Measurements from ENCODE around the gene SF3B6.

DNA sequence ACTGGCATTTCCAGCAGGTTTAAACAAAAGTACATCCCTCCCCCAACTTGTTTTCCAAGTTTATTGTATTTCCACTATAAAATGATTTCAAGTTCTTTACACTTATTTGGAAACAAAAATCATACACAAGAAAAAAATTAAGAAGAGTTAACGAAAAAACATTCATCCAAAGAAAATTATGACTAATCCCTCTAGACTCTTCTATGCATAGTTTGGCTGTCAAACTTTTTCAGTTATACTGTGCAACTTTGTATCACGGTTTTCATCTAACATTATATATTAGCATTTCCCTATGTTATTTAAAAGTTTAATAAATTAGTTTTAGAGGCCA is 29.6 kb downstream of the SF3B6 start:
- TF ChIP-seq, protein P1, sequence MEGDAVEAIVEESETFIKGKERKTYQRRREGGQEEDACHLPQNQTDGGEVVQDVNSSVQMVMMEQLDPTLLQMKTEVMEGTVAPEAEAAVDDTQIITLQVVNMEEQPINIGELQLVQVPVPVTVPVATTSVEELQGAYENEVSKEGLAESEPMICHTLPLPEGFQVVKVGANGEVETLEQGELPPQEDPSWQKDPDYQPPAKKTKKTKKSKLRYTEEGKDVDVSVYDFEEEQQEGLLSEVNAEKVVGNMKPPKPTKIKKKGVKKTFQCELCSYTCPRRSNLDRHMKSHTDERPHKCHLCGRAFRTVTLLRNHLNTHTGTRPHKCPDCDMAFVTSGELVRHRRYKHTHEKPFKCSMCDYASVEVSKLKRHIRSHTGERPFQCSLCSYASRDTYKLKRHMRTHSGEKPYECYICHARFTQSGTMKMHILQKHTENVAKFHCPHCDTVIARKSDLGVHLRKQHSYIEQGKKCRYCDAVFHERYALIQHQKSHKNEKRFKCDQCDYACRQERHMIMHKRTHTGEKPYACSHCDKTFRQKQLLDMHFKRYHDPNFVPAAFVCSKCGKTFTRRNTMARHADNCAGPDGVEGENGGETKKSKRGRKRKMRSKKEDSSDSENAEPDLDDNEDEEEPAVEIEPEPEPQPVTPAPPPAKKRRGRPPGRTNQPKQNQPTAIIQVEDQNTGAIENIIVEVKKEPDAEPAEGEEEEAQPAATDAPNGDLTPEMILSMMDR (IDR thresholded peaks at IDR 0.05): no peak
- TF ChIP-seq EP300 (IDR thresholded peaks at IDR 0.05): no peak
- no peak for TF ChIP-seq POLR2A (IDR thresholded peaks at IDR 0.05)
- no peak for TF ChIP-seq POLR2AphosphoS5 (IDR thresholded peaks at IDR 0.05)

All from suprapubic skin (tissue), 4 donors.